ENCODE results near the gene LRRD1. TPM values are rescaled to one million over a fixed set of nuclear protein-coding genes. Genes with fewer than 3 reads are reported as not detected.

Gene LRRD1
- total RNA-seq, 1 donor from 2014 or later = 0.15 TPM

- H3K27me3 Mint-ChIP-seq (ENCODE audit: unreplicated experiment) = peaks cover 12% of the 10 kb centered on the region
- peaks cover 1% of the 10 kb centered on the region for H3K36me3 Mint-ChIP-seq (ENCODE audit: unreplicated experiment)
- no peak for TF ChIP-seq CTCF (IDR thresholded peaks at IDR 0.05; ENCODE audit: partially characterized antibody, unreplicated experiment)
- peaks cover 20% of the 10 kb centered on the region for H3K9me3 Mint-ChIP-seq (ENCODE audit: unreplicated experiment)
- H3K27ac Mint-ChIP-seq (ENCODE audit: unreplicated experiment) = no peak overlapping the region
- no peak for DNase-seq
- H3K4me3 Mint-ChIP-seq (ENCODE audit: unreplicated experiment) = no peak overlapping the region
- peaks cover 9% of the 10 kb centered on the region for H3K4me1 Mint-ChIP-seq (ENCODE audit: low read depth, unreplicated experiment)
Observed at GRCh38 chr7:92137557-92137956, 41.4 kb downstream of the LRRD1 start.

- peaks cover 13% of the 10 kb centered on the region for H3K27me3 Mint-ChIP-seq (ENCODE audit: unreplicated experiment)
- no peaks in the 10 kb centered on the region for H3K36me3 Mint-ChIP-seq (ENCODE audit: unreplicated experiment)
Observed at GRCh38 chr7:92135052-92135889, 43.7 kb downstream of the LRRD1 start.

GRCh38 chr7:92134271-92135051 lies 44.5 kb downstream of the LRRD1 start, which contains the start of gene CYP51A1:
TSS of gene CYP51A1 (minus strand) at chr7:92134477. CDS start at chr7:92134364, 113 bp downstream.
- Mint-ChIP-seq H3K27me3 (ENCODE audit: unreplicated experiment) (peaks cover 16% of the 10 kb centered on the region), H3K4me1 (ENCODE audit: low read depth, unreplicated experiment) (peaks cover 23% of the 10 kb centered on the region), H3K9me3 (ENCODE audit: unreplicated experiment) (peaks cover 18% of the 10 kb centered on the region), H3K4me3 (ENCODE audit: unreplicated experiment) (peak within 1 kb of the TSS; percentile 97), H3K27ac (ENCODE audit: unreplicated experiment) (peak within 1 kb of the TSS; percentile 100), H3K36me3 (ENCODE audit: unreplicated experiment) (no peaks in the 10 kb centered on the region)
- peak; percentile 94 for DNase-seq
- TF ChIP-seq CTCF (IDR thresholded peaks at IDR 0.05; ENCODE audit: partially characterized antibody, unreplicated experiment) = no peak

More at GRCh38 chr7:92135052-92135889, 43.7 kb downstream of the LRRD1 start:
- peak overlapping the region; percentile 100 for H3K27ac Mint-ChIP-seq (ENCODE audit: unreplicated experiment)
- TF ChIP-seq CTCF (IDR thresholded peaks at IDR 0.05; ENCODE audit: partially characterized antibody, unreplicated experiment) = no peak
- peaks cover 21% of the 10 kb centered on the region for H3K4me1 Mint-ChIP-seq (ENCODE audit: low read depth, unreplicated experiment)
- peak; percentile 33 for DNase-seq
- H3K9me3 Mint-ChIP-seq (ENCODE audit: unreplicated experiment) = peaks cover 18% of the 10 kb centered on the region
- peak overlapping the region; percentile 97 for H3K4me3 Mint-ChIP-seq (ENCODE audit: unreplicated experiment)

- peak; percentile 98 for TF ChIP-seq CTCF (IDR thresholded peaks at IDR 0.05; ENCODE audit: partially characterized antibody, unreplicated experiment)
- DNase-seq = peak; percentile 98
- H3K27me3 Mint-ChIP-seq (ENCODE audit: unreplicated experiment) = peaks cover 16% of the 10 kb centered on the region
- peaks cover 23% of the 10 kb centered on the region for H3K4me1 Mint-ChIP-seq (ENCODE audit: low read depth, unreplicated experiment)
- H3K9me3 Mint-ChIP-seq (ENCODE audit: unreplicated experiment) = peaks cover 18% of the 10 kb centered on the region
- H3K27ac Mint-ChIP-seq (ENCODE audit: unreplicated experiment) = peak overlapping the region; percentile 100
- H3K4me3 Mint-ChIP-seq (ENCODE audit: unreplicated experiment) = peak overlapping the region; percentile 97
- H3K36me3 Mint-ChIP-seq (ENCODE audit: unreplicated experiment) = no peaks in the 10 kb centered on the region
Observed at GRCh38 chr7:92133737-92134270, 45.1 kb downstream of the LRRD1 start.

All from glutamatergic neuron (in vitro differentiated cells).